COR-L47 (cell line): ENCODE data around the gene GPR34.

ENCODE experiments used
- DNase-seq: peaks from one replicate; lab custom pipeline; 2025; lab: John Stamatoyannopoulos, UW

Gene GPR34

GRCh38 chrX:41734530-41734929 is 45.8 kb downstream of the GPR34 start:
- no peak for DNase-seq

- no peak for DNase-seq
Observed at GRCh38 chrX:41737065-41737464, 48.3 kb downstream of the GPR34 start.

- DNase-seq, result no peak
Observed at GRCh38 chrX:41739871-41740270, 51.1 kb downstream of the GPR34 start.
